Measurements from ENCODE around the gene TXNL4B.

DNA sequence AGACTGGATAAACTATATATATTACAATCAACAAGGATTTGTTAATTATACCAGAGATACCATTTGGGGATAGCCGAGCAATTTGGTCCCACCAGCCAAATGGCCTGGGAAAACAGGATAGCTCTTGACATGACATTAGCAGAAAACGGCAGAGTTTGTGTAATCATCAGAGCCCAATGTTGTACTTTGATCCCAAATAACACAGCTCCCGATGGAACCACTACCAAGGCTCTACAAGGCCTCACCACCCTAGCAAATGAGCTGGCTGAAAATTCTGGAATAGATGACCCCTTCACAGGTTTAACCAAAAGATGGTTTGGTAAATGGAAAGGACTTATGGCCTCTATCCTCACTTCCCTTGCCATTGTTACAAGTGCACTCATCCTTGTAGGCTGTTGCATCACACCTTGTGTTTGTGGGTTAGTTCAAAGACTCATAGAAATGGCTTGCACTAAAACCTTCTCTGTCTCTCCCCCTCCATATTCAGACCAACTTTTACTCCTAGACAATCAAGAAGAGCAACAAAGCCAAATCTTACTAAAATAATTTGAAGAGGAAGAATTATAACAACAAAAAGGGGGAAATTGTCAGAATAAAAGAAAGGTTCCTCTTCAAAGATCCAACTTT is 9.5 kb downstream of the TXNL4B start:
- TF ChIP-seq, protein P1, sequence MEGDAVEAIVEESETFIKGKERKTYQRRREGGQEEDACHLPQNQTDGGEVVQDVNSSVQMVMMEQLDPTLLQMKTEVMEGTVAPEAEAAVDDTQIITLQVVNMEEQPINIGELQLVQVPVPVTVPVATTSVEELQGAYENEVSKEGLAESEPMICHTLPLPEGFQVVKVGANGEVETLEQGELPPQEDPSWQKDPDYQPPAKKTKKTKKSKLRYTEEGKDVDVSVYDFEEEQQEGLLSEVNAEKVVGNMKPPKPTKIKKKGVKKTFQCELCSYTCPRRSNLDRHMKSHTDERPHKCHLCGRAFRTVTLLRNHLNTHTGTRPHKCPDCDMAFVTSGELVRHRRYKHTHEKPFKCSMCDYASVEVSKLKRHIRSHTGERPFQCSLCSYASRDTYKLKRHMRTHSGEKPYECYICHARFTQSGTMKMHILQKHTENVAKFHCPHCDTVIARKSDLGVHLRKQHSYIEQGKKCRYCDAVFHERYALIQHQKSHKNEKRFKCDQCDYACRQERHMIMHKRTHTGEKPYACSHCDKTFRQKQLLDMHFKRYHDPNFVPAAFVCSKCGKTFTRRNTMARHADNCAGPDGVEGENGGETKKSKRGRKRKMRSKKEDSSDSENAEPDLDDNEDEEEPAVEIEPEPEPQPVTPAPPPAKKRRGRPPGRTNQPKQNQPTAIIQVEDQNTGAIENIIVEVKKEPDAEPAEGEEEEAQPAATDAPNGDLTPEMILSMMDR (IDR thresholded peaks at IDR 0.05) = no peak
- no peak for TF ChIP-seq EP300 (IDR thresholded peaks at IDR 0.05)
- no peak for TF ChIP-seq POLR2AphosphoS5 (IDR thresholded peaks at IDR 0.05)
